ENCODE measurements around the gene TMEM59. TPM values are rescaled to one million over a fixed set of nuclear protein-coding genes. Genes with fewer than 3 reads are reported as not detected.

Gene TMEM59
- 109 TPM for total RNA-seq

DNA sequence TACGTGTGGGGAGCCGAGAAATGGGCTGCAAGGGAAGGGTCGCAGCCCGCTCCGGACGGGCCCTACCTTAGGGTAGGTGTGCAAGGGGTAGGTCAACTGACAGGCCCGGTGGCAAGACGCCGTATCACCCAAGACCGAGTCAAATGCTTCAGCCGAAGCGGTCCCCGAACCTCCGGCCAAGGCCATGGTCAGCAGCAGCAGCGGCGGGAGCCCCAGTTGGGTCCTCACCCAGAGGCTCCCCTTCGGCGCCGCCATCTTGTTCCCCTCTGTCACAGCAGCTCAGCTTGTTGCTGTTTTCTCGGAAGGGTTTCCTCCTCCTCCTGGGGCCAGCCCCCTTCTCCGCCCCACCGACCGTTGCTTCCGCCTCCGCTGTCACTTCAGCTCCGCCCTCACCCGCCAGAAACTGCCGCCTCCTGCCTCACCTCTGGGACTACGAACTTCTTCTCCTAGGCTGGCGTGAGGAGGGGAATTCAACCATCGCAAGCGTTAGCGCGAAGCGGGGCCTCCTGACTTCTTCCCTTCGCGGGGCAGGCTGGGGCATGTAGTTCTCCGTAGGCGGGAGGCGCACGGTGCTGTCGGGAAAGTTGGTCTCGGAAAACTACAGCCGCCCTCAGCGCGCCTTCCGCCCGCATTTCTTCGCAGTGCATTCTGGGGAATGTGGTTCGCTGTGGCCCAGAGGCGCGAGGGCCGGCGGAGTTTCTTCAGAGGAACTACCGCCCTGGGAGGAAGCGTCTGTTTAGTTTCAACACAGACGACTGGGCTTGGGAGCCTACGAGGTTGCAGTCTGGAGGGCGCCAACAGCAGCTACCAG, at the start of gene TMEM59, which contains the start of gene TCEANC2:
Gene TMEM59 (minus strand): TSS at position 271 of the 811 bp plus-strand sequence. CDS start 16 bp downstream, at position 255.
Gene TCEANC2 (plus strand): TSS at position 675 of the 811 bp plus-strand sequence. CDS start 815 bp downstream, outside the sequence.

DNA sequence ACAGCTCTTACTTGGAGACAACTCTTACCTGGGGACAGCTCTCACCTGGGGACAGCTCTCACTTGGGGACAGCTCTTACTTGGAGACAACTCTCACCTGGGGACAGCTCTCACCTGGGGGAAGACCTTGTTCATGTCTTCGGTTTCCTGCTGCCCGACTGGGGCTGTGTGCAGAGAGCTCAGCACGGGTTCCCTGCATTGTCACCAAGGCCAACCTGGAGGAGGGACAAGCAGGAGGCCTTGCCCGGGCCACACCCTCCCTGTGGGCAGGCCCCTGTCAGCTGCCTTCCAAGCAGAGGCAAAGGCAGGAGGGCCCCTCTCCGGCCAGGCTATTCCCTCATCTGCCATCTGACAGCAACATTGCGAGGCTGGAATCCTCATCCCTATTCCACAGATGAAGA, 35.0 kb downstream of the TMEM59 start, which contains the start of gene LDLRAD1:
Gene LDLRAD1 (minus strand): TSS at position 208 of the 400 bp plus-strand sequence. CDS start 74 bp downstream, at position 134.

Small RNA genes lying within 50 kb of the gene (small RNA-seq; reads per million reads assigned to genes)
- gene AL353898.1 (not detected), gene AL353898.2 (not detected)

Other genes starting within 250 kb of the TMEM59 start
- 36.0 TPM for gene NDC1, start 214.9 kb downstream of the TMEM59 start, total RNA-seq
- gene YIPF1, start 163.4 kb downstream of the TMEM59 start, total RNA-seq = 26.8 TPM
- gene DIO1, start 159.0 kb downstream of the TMEM59 start, total RNA-seq = not detected
- 31.1 TPM for gene IFT25, start 107.5 kb downstream of the TMEM59 start, total RNA-seq
- 20.8 TPM for gene LRRC42, start 106.9 kb downstream of the TMEM59 start, total RNA-seq
- not detected for gene LDLRAD1, start 35.0 kb downstream of the TMEM59 start, total RNA-seq
- gene TCEANC2, start 404 bp upstream of the TMEM59 start, total RNA-seq = 8.3 TPM
- not detected for gene CDCP2, start 99.8 kb upstream of the TMEM59 start, total RNA-seq
- 2.5 TPM for gene CYB5RL, start 146.8 kb upstream of the TMEM59 start, total RNA-seq
- 35.5 TPM for gene MRPL37, start 147.0 kb upstream of the TMEM59 start, total RNA-seq